Measurements from ENCODE around the gene PLEKHG4B. TPM values are rescaled to one million over a fixed set of nuclear protein-coding genes. Genes with fewer than 3 reads are reported as not detected.

PLEKHG4B gene
- total and polyA plus RNA-seq, 8 donors: 0.21 to 0.75 (median 0.38) TPM

GRCh38 chr5:145585-146323, 53.8 kb downstream of the PLEKHG4B start:
- intact Hi-C loops (cut with DNase I): no loop called here

GRCh38 chr5:147751-148150, 55.8 kb downstream of the PLEKHG4B start:
- intact Hi-C loops (cut with DNase I): no loop called here
- DNase-seq: no peak
- 96 to 97% methylated on average over 1 of the region's 1 CpG for WGBS, 2 donors
- Histone ChIP-seq H3K36me3 (no peaks in the 10 kb centered on the region), H3K4me3 (no peak overlapping the region), H3K9me3 (peaks cover 0 to 6% (median 0%) of the 10 kb centered on the region in 4 donors), H3K27me3 (no peaks in the 10 kb centered on the region), H3K27ac (no peak overlapping the region), H3K4me1 (no peaks in the 10 kb centered on the region)
- ATAC-seq: no peak
- no peak for FAIRE-seq
- TF ChIP-seq CTCF (IDR thresholded peaks at IDR 0.05): no peak

More at GRCh38 chr5:145585-146323, 53.8 kb downstream of the PLEKHG4B start:
- DNase-seq: no peak
- peaks cover 0 to 6% (median 0%) of the 10 kb centered on the region in 4 donors for H3K9me3 ChIP-seq
- no peak for FAIRE-seq
- WGBS, 2 donors: 72 to 89% methylated on average over 7 of the region's 7 CpGs
- no peak for TF ChIP-seq CTCF (IDR thresholded peaks at IDR 0.05)
- no peak overlapping the region for H3K27ac ChIP-seq
- H3K4me1 ChIP-seq: no peaks in the 10 kb centered on the region
- no peaks in the 10 kb centered on the region for H3K27me3 ChIP-seq
- no peak overlapping the region for H3K4me3 ChIP-seq
- no peak for ATAC-seq
- H3K36me3 ChIP-seq: no peaks in the 10 kb centered on the region

GRCh38 chr5:149745-150485, 57.9 kb downstream of the PLEKHG4B start:
- ATAC-seq (no peak), FAIRE-seq (no peak), DNase-seq (no peak)
- intact Hi-C loops (cut with DNase I): no loop called here
- no peak for TF ChIP-seq CTCF (IDR thresholded peaks at IDR 0.05)
- peaks cover 0 to 6% (median 0%) of the 10 kb centered on the region in 4 donors for H3K9me3 ChIP-seq
- H3K4me1 ChIP-seq: no peaks in the 10 kb centered on the region
- no peaks in the 10 kb centered on the region for H3K27me3 ChIP-seq
- WGBS, 2 donors: 57 to 67% methylated on average over 6 of the region's 6 CpGs
- no peaks in the 10 kb centered on the region for H3K36me3 ChIP-seq
- H3K27ac ChIP-seq: no peak overlapping the region
- H3K4me3 ChIP-seq: no peak overlapping the region

- H3K4me1 ChIP-seq: no peaks in the 10 kb centered on the region
- ATAC-seq: no peak
- peaks cover 0 to 6% (median 0%) of the 10 kb centered on the region in 4 donors for H3K9me3 ChIP-seq
- H3K4me3 ChIP-seq: no peak overlapping the region
- TF ChIP-seq CTCF (IDR thresholded peaks at IDR 0.05): no peak
- no peak for DNase-seq
- no peaks in the 10 kb centered on the region for H3K36me3 ChIP-seq
- 68 to 88% methylated on average over 4 of the region's 4 CpGs for WGBS, 2 donors
- H3K27me3 ChIP-seq: no peaks in the 10 kb centered on the region
- no peak for FAIRE-seq
- intact Hi-C loops (cut with DNase I): no loop called here
- H3K27ac ChIP-seq: no peak overlapping the region
These were observed 58.8 kb downstream of the PLEKHG4B start for GRCh38 chr5:150746-151145.

GRCh38 chr5:152077-152476, 60.1 kb downstream of the PLEKHG4B start:
- Histone ChIP-seq H3K4me3 (no peak overlapping the region), H3K27ac (no peak overlapping the region), H3K4me1 (no peaks in the 10 kb centered on the region), H3K36me3 (no peaks in the 10 kb centered on the region), H3K9me3 (peaks cover 0 to 6% (median 0%) of the 10 kb centered on the region in 4 donors), H3K27me3 (no peaks in the 10 kb centered on the region)
- DNase-seq: no peak
- FAIRE-seq: no peak
- TF ChIP-seq CTCF (IDR thresholded peaks at IDR 0.05): no peak
- 88 to 95% methylated on average over 6 of the region's 6 CpGs for WGBS, 2 donors
- intact Hi-C loops (cut with DNase I): no loop called here
- ATAC-seq: no peak
